ENCODE data around the gene MYO6. TPM values are rescaled to one million over a fixed set of nuclear protein-coding genes. Genes with fewer than 3 reads are reported as not detected.
A peak's percentile ranks its signal among the peaks of the same experiment; 100 is the strongest.

The MYO6 gene
- total RNA-seq, 2 experiments from 2014 or later: 0.65 to 0.67 TPM

GRCh38 chr6:75850026-75850833 is 101.2 kb downstream of the MYO6 start:
- POLR2A ChIA-PET: no interaction called here
- H3K4me3 Mint-ChIP-seq: no peak overlapping the region

GRCh38 chr6:75852721-75853120 is 103.7 kb downstream of the MYO6 start:
- no peak for DNase-seq
- Mint-ChIP-seq H3K27ac (no peak overlapping the region), H3K4me1 (no peaks in the 10 kb centered on the region), H3K27me3 (peaks cover 4% of the 10 kb centered on the region), H3K9me3 (no peaks in the 10 kb centered on the region), H3K36me3 (ENCODE audit: low read depth) (no peaks in the 10 kb centered on the region), H3K4me3 (no peak overlapping the region)
- ChIA-PET POLR2A (no interaction called here), CTCF (no interaction called here)

More at GRCh38 chr6:75850026-75850833, 101.2 kb downstream of the MYO6 start:
- CTCF ChIA-PET: no interaction called here
- Mint-ChIP-seq H3K9me3 (no peaks in the 10 kb centered on the region), H3K27ac (no peak overlapping the region), H3K4me1 (no peaks in the 10 kb centered on the region), H3K36me3 (ENCODE audit: low read depth) (no peaks in the 10 kb centered on the region), H3K27me3 (peaks cover 1% of the 10 kb centered on the region)
- no peak for DNase-seq

GRCh38 chr6:75853806-75854205 is 104.8 kb downstream of the MYO6 start:
- ChIA-PET CTCF (no interaction called here), POLR2A (no interaction called here)
- no peak overlapping the region for H3K27ac Mint-ChIP-seq
- no peak overlapping the region for H3K4me3 Mint-ChIP-seq
- no peaks in the 10 kb centered on the region for H3K9me3 Mint-ChIP-seq
- H3K4me1 Mint-ChIP-seq: no peaks in the 10 kb centered on the region
- H3K27me3 Mint-ChIP-seq: peaks cover 4% of the 10 kb centered on the region
- no peaks in the 10 kb centered on the region for H3K36me3 Mint-ChIP-seq (ENCODE audit: low read depth)
- no peak for DNase-seq

GRCh38 chr6:75855052-75855451 is 106.0 kb downstream of the MYO6 start:
- H3K27ac Mint-ChIP-seq: no peak overlapping the region
- H3K27me3 Mint-ChIP-seq: peaks cover 4% of the 10 kb centered on the region
- H3K9me3 Mint-ChIP-seq: no peaks in the 10 kb centered on the region
- POLR2A ChIA-PET: no interaction called here
- H3K36me3 Mint-ChIP-seq (ENCODE audit: low read depth): no peaks in the 10 kb centered on the region
- peak; percentile 33 for DNase-seq
- H3K4me1 Mint-ChIP-seq: no peaks in the 10 kb centered on the region
- H3K4me3 Mint-ChIP-seq: no peak overlapping the region
- CTCF ChIA-PET: no interaction called here

GRCh38 chr6:75856902-75857301 is 107.9 kb downstream of the MYO6 start:
- H3K27ac Mint-ChIP-seq: no peak overlapping the region
- H3K4me1 Mint-ChIP-seq: no peaks in the 10 kb centered on the region
- no peak overlapping the region for H3K4me3 Mint-ChIP-seq
- H3K27me3 Mint-ChIP-seq: peaks cover 7% of the 10 kb centered on the region
- ChIA-PET POLR2A (no interaction called here), CTCF (no interaction called here)
- no peaks in the 10 kb centered on the region for H3K36me3 Mint-ChIP-seq (ENCODE audit: low read depth)
- H3K9me3 Mint-ChIP-seq: no peaks in the 10 kb centered on the region
- DNase-seq: no peak

- no peak for DNase-seq
- H3K27me3 Mint-ChIP-seq: peaks cover 5% of the 10 kb centered on the region
- ChIA-PET CTCF (no interaction called here), POLR2A (no interaction called here)
- H3K36me3 Mint-ChIP-seq (ENCODE audit: low read depth): no peaks in the 10 kb centered on the region
- no peak overlapping the region for H3K27ac Mint-ChIP-seq
- H3K4me1 Mint-ChIP-seq: no peaks in the 10 kb centered on the region
- H3K4me3 Mint-ChIP-seq: no peak overlapping the region
- H3K9me3 Mint-ChIP-seq: no peaks in the 10 kb centered on the region
These were observed 114.0 kb downstream of the MYO6 start for GRCh38 chr6:75863001-75863400.

GRCh38 chr6:75863784-75864183 is 114.7 kb downstream of the MYO6 start:
- ChIA-PET POLR2A (no interaction called here), CTCF (no interaction called here)
- Mint-ChIP-seq H3K9me3 (no peaks in the 10 kb centered on the region), H3K4me3 (no peak overlapping the region), H3K4me1 (no peaks in the 10 kb centered on the region), H3K27ac (no peak overlapping the region), H3K27me3 (peaks cover 5% of the 10 kb centered on the region), H3K36me3 (ENCODE audit: low read depth) (no peaks in the 10 kb centered on the region)
- no peak for DNase-seq

GRCh38 chr6:75864446-75864845 is 115.4 kb downstream of the MYO6 start:
- no peak overlapping the region for H3K27ac Mint-ChIP-seq
- no peaks in the 10 kb centered on the region for H3K9me3 Mint-ChIP-seq
- H3K27me3 Mint-ChIP-seq: peaks cover 5% of the 10 kb centered on the region
- no peak for DNase-seq
- no peaks in the 10 kb centered on the region for H3K36me3 Mint-ChIP-seq (ENCODE audit: low read depth)
- H3K4me3 Mint-ChIP-seq: no peak overlapping the region
- ChIA-PET POLR2A (no interaction called here), CTCF (no interaction called here)
- H3K4me1 Mint-ChIP-seq: no peaks in the 10 kb centered on the region

GRCh38 chr6:75870389-75870788 is 121.3 kb downstream of the MYO6 start:
- no peak overlapping the region for H3K4me3 Mint-ChIP-seq
- POLR2A ChIA-PET: no interaction called here
- H3K36me3 Mint-ChIP-seq (ENCODE audit: low read depth): no peaks in the 10 kb centered on the region
- H3K27ac Mint-ChIP-seq: no peak overlapping the region
- H3K9me3 Mint-ChIP-seq: no peaks in the 10 kb centered on the region
- H3K4me1 Mint-ChIP-seq: no peaks in the 10 kb centered on the region
- CTCF ChIA-PET: no interaction called here
- peaks cover 2% of the 10 kb centered on the region for H3K27me3 Mint-ChIP-seq
- DNase-seq: no peak

GRCh38 chr6:75874224-75874623 is 125.2 kb downstream of the MYO6 start:
- H3K4me1 Mint-ChIP-seq: no peaks in the 10 kb centered on the region
- H3K27ac Mint-ChIP-seq: no peak overlapping the region
- no peaks in the 10 kb centered on the region for H3K27me3 Mint-ChIP-seq
- ChIA-PET CTCF (no interaction called here), POLR2A (no interaction called here)
- no peaks in the 10 kb centered on the region for H3K36me3 Mint-ChIP-seq (ENCODE audit: low read depth)
- no peaks in the 10 kb centered on the region for H3K9me3 Mint-ChIP-seq
- no peak for DNase-seq
- no peak overlapping the region for H3K4me3 Mint-ChIP-seq

GRCh38 chr6:75876152-75876551 is 127.1 kb downstream of the MYO6 start:
- Mint-ChIP-seq H3K4me3 (no peak overlapping the region), H3K4me1 (no peaks in the 10 kb centered on the region), H3K27me3 (no peaks in the 10 kb centered on the region), H3K9me3 (no peaks in the 10 kb centered on the region), H3K36me3 (ENCODE audit: low read depth) (no peaks in the 10 kb centered on the region), H3K27ac (no peak overlapping the region)
- no peak for DNase-seq
- POLR2A ChIA-PET: no interaction called here
- CTCF ChIA-PET: no interaction called here

GRCh38 chr6:75880305-75880704 is 131.3 kb downstream of the MYO6 start:
- ChIA-PET POLR2A (interaction anchor here (0.7 kb wide), 1 partner anchor 45 kb away, joined by 3 read pairs; no protein-coding TSS in a partner anchor), CTCF (no interaction called here)
- Mint-ChIP-seq H3K4me3 (no peak overlapping the region), H3K27ac (no peak overlapping the region), H3K9me3 (no peaks in the 10 kb centered on the region), H3K4me1 (no peaks in the 10 kb centered on the region), H3K27me3 (no peaks in the 10 kb centered on the region), H3K36me3 (ENCODE audit: low read depth) (no peaks in the 10 kb centered on the region)
- no peak for DNase-seq

- Mint-ChIP-seq H3K4me3 (no peak overlapping the region), H3K4me1 (no peaks in the 10 kb centered on the region), H3K9me3 (no peaks in the 10 kb centered on the region), H3K27ac (no peak overlapping the region), H3K36me3 (ENCODE audit: low read depth) (no peaks in the 10 kb centered on the region), H3K27me3 (no peaks in the 10 kb centered on the region)
- no peak for DNase-seq
- CTCF ChIA-PET: no interaction called here
- POLR2A ChIA-PET: no interaction called here
These were observed 133.7 kb downstream of the MYO6 start for GRCh38 chr6:75882734-75883133.

GRCh38 chr6:75884822-75885221 is 135.8 kb downstream of the MYO6 start:
- POLR2A ChIA-PET: no interaction called here
- DNase-seq: no peak
- Mint-ChIP-seq H3K36me3 (ENCODE audit: low read depth) (no peaks in the 10 kb centered on the region), H3K4me3 (no peak overlapping the region), H3K9me3 (no peaks in the 10 kb centered on the region), H3K27ac (no peak overlapping the region), H3K27me3 (no peaks in the 10 kb centered on the region), H3K4me1 (no peaks in the 10 kb centered on the region)
- CTCF ChIA-PET: no interaction called here
